Heart right ventricle (tissue), 16 donors: ENCODE data around the gene TNFRSF8. TPM values are rescaled to one million over a fixed set of nuclear protein-coding genes. Genes with fewer than 3 reads are reported as not detected.

Source experiments
- ATAC-seq, 8 donors: fragments of 200-7000 bp; cut with Tn5 transposase; one replicate each; pipeline ENCODE4 v1.9.1; 2020; ENCODE audit warnings: mild to moderate bottlenecking in 8 of 8, moderate library complexity in 8 of 8, moderate number of reproducible peaks in 1 of 8
- DNase-seq, 2 donors: peaks; one replicate each; pipeline ENCODE4 v3.0.0-alpha.2; 2020
- H3K27ac ChIP-seq, 10 donors: fragments of 200-600 bp; sonication (generic) in 2 of 10; one replicate each; pipeline versions ENCODE4 v1.5.0 to v1.8.0; 2020 to 2022; ENCODE audit warnings: mild to moderate bottlenecking in 3 of 10
- H3K27me3 ChIP-seq, 7 donors: fragments of 200-600 bp; one replicate each; pipeline ENCODE4 v1.8.0; 2021 to 2022; ENCODE audit warnings: mild to moderate bottlenecking in 2 of 7
- H3K36me3 ChIP-seq, 9 donors: fragments of 200-600 bp; sonication (generic) in 1 of 9; one replicate each; pipeline versions ENCODE4 v1.5.0 to v1.8.0; 2020 to 2022; ENCODE audit warnings: mild to moderate bottlenecking in 2 of 9
- H3K4me1 ChIP-seq, 9 donors: fragments of 200-600 bp; sonication (generic) in 1 of 9; one replicate each; pipeline versions ENCODE4 v1.5.0 to v1.8.0; 2020 to 2022; ENCODE audit warnings: mild to moderate bottlenecking in 4 of 9
- H3K4me3 ChIP-seq, 10 donors: fragments of 200-600 bp; sonication (generic) in 2 of 10; one replicate each; pipeline versions ENCODE4 v1.5.0 to v1.8.0; 2020 to 2022; ENCODE audit warnings: mild to moderate bottlenecking in 7 of 10, moderate library complexity in 2 of 10
- H3K9me3 ChIP-seq, 11 donors: fragments of 200-600 bp in 10 of 11; sonication (generic) in 2 of 11; one replicate each; pipeline versions ENCODE4 v1.5.0 to v1.8.0; 2013 to 2022; ENCODE audit warnings: mild to moderate bottlenecking in 2 of 11, control low read depth in 1 of 11, moderate library complexity in 1 of 11
- WGBS, 2 donors: extraction: QIAGEN DNeasy Blood & Tissue Kit; methylation state at CpG; one replicate each; pipeline ENCODE4 v1.1.7; 2013; ENCODE audit warnings: inconsistent platforms in 1 of 2; 5-methylcytosine and 5-hydroxymethylcytosine counted together
- intact Hi-C, 10 donors: fragments of 100-400 bp; cut with DNase I; formaldehyde crosslinking; loops; one replicate each; pipeline versions ENCODE4 v1.11.1 to v1.14.2; 2022
- polyA plus RNA-seq, 2 donors: library from polyadenylated mRNA; stranded (reverse); fragments of 200-250 nt; gene quantifications; one replicate each; pipeline ENCODE4 v1.2.3, GENCODE V29; 2013
- total RNA-seq, 10 donors: library from RNA; stranded (reverse); fragmentation: NEBNext Ultra II Directional in 3 of 10; extraction: Animal tissue kit (Norgen Biotek cat#: 25700) in 3 of 10; gene quantifications; one replicate each; pipeline versions ENCODE4 v1.2.1 to v1.2.4, GENCODE V29; 2021 to 2023
- TF ChIP-seq, protein P1 (sequence below), 9 donors: fragments of 200-600 bp; sonication (generic) in 2 of 9; IDR thresholded peaks; one replicate each; pipeline versions ENCODE4 v1.5.0 to v1.8.0; 2021 to 2022; ENCODE audit warnings: antibody characterized with exemption in 9 of 9, mild to moderate bottlenecking in 5 of 9, moderate library complexity in 1 of 9
- donor health status: Arrhythmogenic right ventricular cardiomyopathy.
- donor health status: ischemic (EF 13 %, LVEDD 7.1; RV severe dilation, severe dysfunction).
- donor health status: healthy with polysubstance abuse.
- donor health status: DM: no; HTN: yes; CAD: no.
- donor health status: DM: no; HTN: no; CAD: no.
- donor health status: ischemic (EF 25% LVEDD 6.9; RV normal size, moderate dysfunction).
- donor health status: ischemic (EF 25% LVEDD 5.7; RV mildly dilated, moderate dysfunction).
- donor health status: healthy.
- donor health status: DM: yes; HTN: yes; CAD: no.
- donor health status: Ischemic cardiomyopathy.
- donor health status: ischemic (EF 35%, LVEDD 5.7; RV mildly dilated, moderate dysfunction).
- donor health status: nonischemic (EF 11% LVEDD 7.7; RV severe dilation, severe dysfunction).
- donor health status: DM: yes; HTN: yes; CAD: no.
- donor health status: PGD.
- donor health status: ischemic (EF 29% LVEDD 5.4; RV normal size, mild dysfunction).
- donor health status: nonischemic (EF 23%, LVEDD 6.1; RV moderate dilation, normal function).

The TNFRSF8 gene
- total and polyA plus RNA-seq, 12 donors: 0.21 to 2.4 (median 1.0) TPM

DNA sequence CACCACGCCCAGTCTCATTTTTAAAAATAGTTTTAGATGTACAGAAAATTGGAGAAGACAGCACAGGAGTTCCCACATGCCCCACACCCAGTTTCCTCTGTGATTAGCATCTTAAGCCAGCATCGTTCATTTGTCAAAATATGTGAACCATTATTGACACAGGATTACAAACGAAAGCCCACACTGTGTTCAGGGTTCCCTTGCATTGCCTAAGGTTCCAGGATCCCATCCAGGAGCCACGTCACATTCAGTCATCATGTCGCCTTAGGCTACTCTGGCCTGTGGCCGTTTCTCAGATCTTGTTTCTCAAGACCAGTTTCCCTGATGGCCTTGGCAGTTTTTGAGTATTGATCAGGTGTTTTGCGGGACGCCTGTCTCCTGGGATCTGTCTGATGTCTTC, 69.0 kb downstream of the TNFRSF8 start:
- 82 to 93% methylated on average over 8 of the region's 8 CpGs for WGBS, 2 donors
- TF ChIP-seq, protein P1, sequence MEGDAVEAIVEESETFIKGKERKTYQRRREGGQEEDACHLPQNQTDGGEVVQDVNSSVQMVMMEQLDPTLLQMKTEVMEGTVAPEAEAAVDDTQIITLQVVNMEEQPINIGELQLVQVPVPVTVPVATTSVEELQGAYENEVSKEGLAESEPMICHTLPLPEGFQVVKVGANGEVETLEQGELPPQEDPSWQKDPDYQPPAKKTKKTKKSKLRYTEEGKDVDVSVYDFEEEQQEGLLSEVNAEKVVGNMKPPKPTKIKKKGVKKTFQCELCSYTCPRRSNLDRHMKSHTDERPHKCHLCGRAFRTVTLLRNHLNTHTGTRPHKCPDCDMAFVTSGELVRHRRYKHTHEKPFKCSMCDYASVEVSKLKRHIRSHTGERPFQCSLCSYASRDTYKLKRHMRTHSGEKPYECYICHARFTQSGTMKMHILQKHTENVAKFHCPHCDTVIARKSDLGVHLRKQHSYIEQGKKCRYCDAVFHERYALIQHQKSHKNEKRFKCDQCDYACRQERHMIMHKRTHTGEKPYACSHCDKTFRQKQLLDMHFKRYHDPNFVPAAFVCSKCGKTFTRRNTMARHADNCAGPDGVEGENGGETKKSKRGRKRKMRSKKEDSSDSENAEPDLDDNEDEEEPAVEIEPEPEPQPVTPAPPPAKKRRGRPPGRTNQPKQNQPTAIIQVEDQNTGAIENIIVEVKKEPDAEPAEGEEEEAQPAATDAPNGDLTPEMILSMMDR (IDR thresholded peaks at IDR 0.05): no peak
- H3K27me3 ChIP-seq: no peaks in the 10 kb centered on the region
- ATAC-seq: no peak
- H3K36me3 ChIP-seq: no peaks in the 10 kb centered on the region
- H3K9me3 ChIP-seq: no peaks in the 10 kb centered on the region
- intact Hi-C loops: loop anchor here in 1 of 10 donors (5.0 kb wide), 1 partner anchor 50 kb away; no protein-coding TSS in a partner anchor
- H3K27ac ChIP-seq: peak overlapping the region in 9 of 10 donors; percentile 27 to 86 (median 52)
- DNase-seq: no peak
- H3K4me3 ChIP-seq: no peak overlapping the region
- H3K4me1 ChIP-seq: peaks cover 5 to 52% (median 35%) of the 10 kb centered on the region in 9 donors

DNA sequence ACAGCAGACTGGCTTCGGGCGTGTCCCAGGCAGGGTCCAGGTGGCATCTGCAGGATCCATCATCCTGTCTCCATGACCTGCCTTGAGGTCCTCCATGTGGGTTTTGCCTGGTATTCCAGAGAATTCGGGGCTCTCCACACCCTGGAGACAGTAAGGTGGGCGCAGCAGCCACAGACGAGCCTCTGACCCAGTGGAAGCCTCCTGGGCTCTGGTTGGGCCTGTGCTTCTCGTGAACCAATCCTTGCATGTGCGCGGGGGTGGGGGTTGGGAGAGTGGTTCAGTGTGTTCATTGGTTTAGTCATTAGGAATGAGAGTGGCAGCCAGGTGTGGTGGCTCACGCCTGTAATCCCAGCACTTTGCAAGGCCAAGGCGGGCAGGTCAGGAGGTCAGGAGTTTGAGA, 71.6 kb downstream of the TNFRSF8 start:
- 93 to 97% methylated on average over 10 of the region's 10 CpGs for WGBS, 2 donors
- no peaks in the 10 kb centered on the region for H3K9me3 ChIP-seq
- TF ChIP-seq, protein P1 (IDR thresholded peaks at IDR 0.05): no peak
- no peak overlapping the region for H3K4me3 ChIP-seq
- no peaks in the 10 kb centered on the region for H3K36me3 ChIP-seq
- intact Hi-C loops: loop anchor here in 1 of 10 donors (5.0 kb wide), 1 partner anchor 48 kb away; no protein-coding TSS in a partner anchor
- no peaks in the 10 kb centered on the region for H3K27me3 ChIP-seq
- H3K27ac ChIP-seq: peak overlapping the region in 5 of 10 donors; percentile 10 to 76 (median 35)
- H3K4me1 ChIP-seq: peaks cover 5 to 55% (median 35%) of the 10 kb centered on the region in 9 donors
- ATAC-seq: no peak
- DNase-seq: no peak

DNA sequence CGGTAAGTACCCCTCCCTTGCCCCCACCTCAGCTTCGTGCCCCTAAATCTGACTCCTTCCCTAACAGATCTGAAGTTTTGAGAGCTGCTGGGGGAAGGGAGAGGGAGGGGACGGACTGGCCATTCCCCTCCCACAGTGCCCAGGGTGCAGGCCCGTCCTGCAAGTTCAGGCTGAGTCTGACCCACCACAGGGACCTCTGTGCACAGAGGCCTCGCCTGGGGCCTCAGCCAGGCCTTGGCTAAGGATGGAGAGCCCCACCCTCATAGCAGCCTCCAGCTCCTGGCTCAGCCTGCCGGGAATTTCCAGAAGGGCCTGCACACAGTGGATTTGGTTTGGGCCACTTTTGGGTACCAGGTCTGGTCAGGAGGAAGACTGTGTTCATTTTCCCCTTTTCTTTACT, 72.5 kb downstream of the TNFRSF8 start:
- peak; percentile 75 to 85 (median 78) for ATAC-seq
- intact Hi-C loops: no loop called here
- Histone ChIP-seq H3K9me3 (no peaks in the 10 kb centered on the region), H3K36me3 (no peaks in the 10 kb centered on the region), H3K27me3 (no peaks in the 10 kb centered on the region), H3K4me1 (peaks cover 5 to 53% (median 36%) of the 10 kb centered on the region in 9 donors), H3K27ac (peak overlapping the region in 8 of 10 donors; percentile 10 to 76 (median 30)), H3K4me3 (no peak overlapping the region)
- 40 to 49% methylated on average over 6 of the region's 6 CpGs for WGBS, 2 donors
- DNase-seq: peak; percentile 55 to 74
- TF ChIP-seq, protein P1 (IDR thresholded peaks at IDR 0.05): no peak

DNA sequence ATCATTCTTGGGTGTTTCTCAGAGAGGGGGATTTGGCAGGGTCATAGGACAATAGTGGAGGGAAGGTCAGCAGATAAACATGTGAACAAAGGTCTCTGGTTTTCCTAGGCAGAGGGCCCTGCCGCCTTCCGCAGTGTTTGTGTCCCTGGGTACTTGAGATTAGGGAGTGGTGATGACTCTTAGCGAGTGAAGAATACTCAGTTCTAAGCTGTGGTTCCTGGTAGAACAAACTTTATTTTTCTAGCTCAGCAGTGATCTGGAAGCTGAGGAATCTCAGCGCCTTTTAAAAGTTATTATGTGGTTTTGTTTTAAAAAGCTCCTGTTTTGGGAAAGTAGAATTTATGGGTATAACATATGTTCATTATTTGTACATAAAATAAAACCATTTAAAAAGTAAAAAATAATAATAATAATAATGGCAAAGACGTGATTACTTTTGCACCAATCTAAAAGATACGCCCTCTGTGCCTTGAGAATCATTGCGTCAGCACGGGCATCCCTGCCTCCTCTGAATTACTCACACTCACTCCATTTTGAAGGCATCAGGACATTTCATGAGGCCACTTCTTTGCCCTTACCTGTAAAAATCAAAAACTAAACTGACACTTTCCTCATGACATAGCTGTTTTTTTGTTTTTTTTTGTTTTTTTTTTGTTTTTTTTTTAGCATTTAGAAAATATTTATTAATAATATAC, 74.0 kb downstream of the TNFRSF8 start:
- Histone ChIP-seq H3K4me3 (no peak overlapping the region), H3K27ac (peak overlapping the region in 2 of 10 donors; percentile 39 to 64), H3K9me3 (no peaks in the 10 kb centered on the region), H3K4me1 (peaks cover 5 to 49% (median 29%) of the 10 kb centered on the region in 9 donors), H3K36me3 (no peaks in the 10 kb centered on the region), H3K27me3 (no peaks in the 10 kb centered on the region)
- TF ChIP-seq, protein P1 (IDR thresholded peaks at IDR 0.05): no peak
- 84 to 88% methylated on average over 8 of the region's 8 CpGs for WGBS, 2 donors
- DNase-seq (no peak), ATAC-seq (no peak)
- intact Hi-C loops: no loop called here
